Keratinocyte (primary cell): ENCODE results near the gene PTPRN2. TPM values are rescaled to one million over a fixed set of nuclear protein-coding genes. Genes with fewer than 3 reads are reported as not detected.

Experiments
- DNase-seq: peaks from one replicate; pipeline ENCODE4 v3.0.0-alpha.2; 2011; ENCODE audit warnings: low read depth, missing footprints, low spot score
- FAIRE-seq: peaks from 2 replicates; lab custom pipeline; 2011; peaks lifted over from hg19 to GRCh38; lab: Jason Lieb, UNC
- H2AFZ ChIP-seq: 2 replicates; pipeline ENCODE4 v1.6.0; 2012; ENCODE audit warnings: low read length, control low read depth, inconsistent platforms; ENCODE audit not compliant: control insufficient read depth
- H3K27ac ChIP-seq: 2 replicates; pipeline ENCODE4 v1.5.1; 2011; ENCODE audit warnings: low read length; ENCODE audit not compliant: control insufficient read depth, insufficient read depth
- H3K27me3 ChIP-seq: 3 replicates; pipeline ENCODE4 v1.6.0; 2011; ENCODE audit warnings: low read length; ENCODE audit not compliant: control insufficient read depth, insufficient read depth; ENCODE audit errors: extremely low read depth
- H3K36me3 ChIP-seq, 2 experiments: 2 replicates in 1 of 2; 3 replicates in 1 of 2; pipeline ENCODE4 v1.5.1; 2011; ENCODE audit warnings: low read length in 2 of 2, mild to moderate bottlenecking in 1 of 2; ENCODE audit not compliant: control insufficient read depth in 2 of 2, insufficient read depth in 2 of 2; ENCODE audit errors: extremely low read depth in 1 of 2
- H3K4me1 ChIP-seq: 3 replicates; pipeline ENCODE4 v1.5.1; 2011; ENCODE audit warnings: low read length; ENCODE audit not compliant: control insufficient read depth, insufficient read depth; ENCODE audit errors: extremely low read depth
- H3K4me2 ChIP-seq: 3 replicates; pipeline ENCODE4 v1.6.0; 2011; ENCODE audit warnings: low read depth, low read length; ENCODE audit not compliant: control insufficient read depth, insufficient read depth; ENCODE audit errors: extremely low read depth
- H3K4me3 ChIP-seq, 3 experiments: fragments of 200-600 bp in 1 of 3; sonication (generic) in 1 of 3; 2 replicates in 2 of 3; 3 replicates in 1 of 3; pipeline ENCODE4 v1.5.1; 2011 to 2016; ENCODE audit warnings: low read length in 3 of 3, mild to moderate bottlenecking in 3 of 3, control low read depth in 2 of 3, inconsistent platforms in 1 of 3, low read depth in 1 of 3, mixed read lengths in 1 of 3, mixed run types in 1 of 3, moderate library complexity in 1 of 3; ENCODE audit not compliant: control insufficient read depth in 2 of 3, insufficient read depth in 2 of 3; ENCODE audit errors: extremely low read depth in 1 of 3
- H3K79me2 ChIP-seq: 2 replicates; pipeline ENCODE4 v1.6.0; 2012; ENCODE audit warnings: low read length; ENCODE audit not compliant: control insufficient read depth, insufficient read depth
- H3K9ac ChIP-seq: 3 replicates; pipeline ENCODE4 v1.6.0; 2011; ENCODE audit warnings: low read length; ENCODE audit not compliant: control insufficient read depth, insufficient read depth; ENCODE audit errors: extremely low read depth
- H3K9me1 ChIP-seq: 3 replicates; pipeline ENCODE4 v1.6.0; 2011; ENCODE audit warnings: low read length; ENCODE audit not compliant: control insufficient read depth, insufficient read depth; ENCODE audit errors: extremely low read depth
- H3K9me3 ChIP-seq: 2 replicates; pipeline ENCODE4 v1.5.1; 2012; ENCODE audit warnings: low read depth, low read length; ENCODE audit not compliant: control insufficient read depth
- H4K20me1 ChIP-seq: 3 replicates; pipeline ENCODE4 v1.6.0; 2011; ENCODE audit warnings: low read length; ENCODE audit not compliant: control insufficient read depth, insufficient read depth; ENCODE audit errors: extremely low read depth
- CTCF ChIP-seq, 3 experiments: IDR thresholded peaks in 1 of 3; conservative IDR thresholded peaks in 1 of 3; optimal IDR thresholded peaks in 1 of 3; 2 replicates in 2 of 3; 3 replicates in 1 of 3; pipeline versions ENCODE3 to v1.5.1; 2011; ENCODE audit warnings: low read length in 3 of 3, mild to moderate bottlenecking in 3 of 3, moderate library complexity in 2 of 3, control low read depth in 1 of 3, inconsistent platforms in 1 of 3; ENCODE audit not compliant: insufficient read depth in 2 of 3; ENCODE audit errors: extremely low read depth in 1 of 3
- EZH2 ChIP-seq: IDR thresholded peaks from one replicate; pipeline ENCODE4 v1.6.1; 2012; ENCODE audit warnings: inconsistent platforms, mild to moderate bottlenecking, low read length, moderate library complexity
- dilution Hi-C: fragments of 300-500 bp; cut with MboI; formaldehyde crosslinking; loops from one replicate; pipeline ENCODE4 v1.7.0; 2020; ENCODE audit warnings: low sequenced_read_pairs; ENCODE audit not compliant: extremely low pct_ligation_motif_present
- polyA plus RNA-seq, 5 experiments: library from polyadenylated mRNA; depleted of rRNA in 3 of 5; stranded (reverse) in 3 of 5; stranded (forward) in 1 of 5; unstranded in 1 of 5; fragments of >200 nt; gene quantifications; 1 replicate in 1 of 5; 2 replicates in 3 of 5; 3 replicates in 1 of 5; pipeline versions ENCODE4 v1.2.1 to v1.2.3, GENCODE V29; 2011 to 2012; ENCODE audit warnings: missing spikeins in 2 of 5, low read depth in 1 of 5, low replicate concordance in 1 of 5

PTPRN2 gene
- polyA plus RNA-seq, 1 donor (not counting 4 experiments of a cell fraction or from before 2014, with no cell fraction given), result not detected

GRCh38 chr7:157908006-157908782 is 679.4 kb downstream of the PTPRN2 start:
- no peaks in the 10 kb centered on the region for H3K9me1 ChIP-seq
- H3K4me2 ChIP-seq, result no peak overlapping the region
- no peak overlapping the region for H3K27ac ChIP-seq
- H4K20me1 ChIP-seq, result no peaks in the 10 kb centered on the region
- no peak overlapping the region for H2AFZ ChIP-seq
- no peak for DNase-seq
- H3K36me3 ChIP-seq, result no peaks in the 10 kb centered on the region
- TF ChIP-seq CTCF (optimal IDR thresholded peaks at IDR 0.05 in 1 of 3, IDR thresholded peaks at IDR 0.05 in 1 of 3, conservative IDR thresholded peaks at IDR 0.05 in 1 of 3; ENCODE audit: extremely low read depth in 1 of 3, insufficient read depth in 2 of 3, low read length in 3 of 3) (no peak), EZH2 (no peak)
- no peak overlapping the region for H3K4me3 ChIP-seq
- no peaks in the 10 kb centered on the region for H3K79me2 ChIP-seq
- no peak overlapping the region for H3K9ac ChIP-seq
- no peak for FAIRE-seq
- H3K4me1 ChIP-seq, result no peaks in the 10 kb centered on the region
- H3K9me3 ChIP-seq, result peaks cover 16% of the 10 kb centered on the region
- dilution Hi-C loops, result no loop called here
- no peaks in the 10 kb centered on the region for H3K27me3 ChIP-seq

- no peak for TF ChIP-seq CTCF (optimal IDR thresholded peaks at IDR 0.05 in 1 of 3, IDR thresholded peaks at IDR 0.05 in 1 of 3, conservative IDR thresholded peaks at IDR 0.05 in 1 of 3; ENCODE audit: extremely low read depth in 1 of 3, insufficient read depth in 2 of 3, low read length in 3 of 3)
- TF ChIP-seq EZH2, result no peak
- dilution Hi-C loops, result no loop called here
- Histone ChIP-seq H3K27me3 (no peaks in the 10 kb centered on the region), H3K9me3 (peaks cover 16% of the 10 kb centered on the region), H4K20me1 (no peaks in the 10 kb centered on the region), H3K4me1 (no peaks in the 10 kb centered on the region), H3K36me3 (no peaks in the 10 kb centered on the region), H3K79me2 (no peaks in the 10 kb centered on the region), H2AFZ (no peak overlapping the region), H3K9ac (no peak overlapping the region), H3K27ac (no peak overlapping the region), H3K4me2 (no peak overlapping the region), H3K4me3 (no peak overlapping the region), H3K9me1 (no peaks in the 10 kb centered on the region)
- no peak for DNase-seq
- no peak for FAIRE-seq
Measured at GRCh38 chr7:157907091-157907490, 680.5 kb downstream of the PTPRN2 start.
